Activated CD4-positive, alpha-beta memory T cell treated with anti-CD3 and anti-CD28 coated beads for 36 hours (primary cell): ENCODE data around the gene RAD51C. TPM values are rescaled to one million over a fixed set of nuclear protein-coding genes. Genes with fewer than 3 reads are reported as not detected.
A peak's percentile ranks its signal among the peaks of the same experiment; 100 is the strongest.
"Not testable (repeated sequence)": the region's sequence is repeated elsewhere in the genome, so short reads cannot be mapped to it uniquely, and the experiment has no call there.

Experiments used
- CTCF ChIA-PET: fragments of 350-600 bp; sonication (Branson Sonifier 250); formaldehyde crosslinking; loops from one replicate; lab custom pipeline; 2021; ENCODE audit warnings: antibody characterized with exemption, inconsistent platforms; lab: Charles Lee
- POLR2A ChIA-PET: fragments of 350-600 bp; sonication (Branson Sonifier 250); formaldehyde crosslinking; loops from one replicate; lab custom pipeline; 2021; ENCODE audit warnings: antibody characterized with exemption; lab: Charles Lee
- DNase-seq: peaks from one replicate; pipeline ENCODE4 v3.0.0-alpha.2; 2020
- H3K27ac Mint-ChIP-seq: one replicate; pipeline ENCODE4 v1.8.0; 2021; ENCODE audit warnings: mixed read lengths
- H3K27me3 Mint-ChIP-seq: one replicate; pipeline ENCODE4 v1.8.0; 2021; ENCODE audit warnings: mixed read lengths
- H3K36me3 Mint-ChIP-seq: one replicate; pipeline ENCODE4 v1.8.0; 2021; ENCODE audit warnings: mixed read lengths
- H3K4me1 Mint-ChIP-seq: one replicate; pipeline ENCODE4 v1.8.0; 2021; ENCODE audit warnings: low read depth, mixed read lengths
- H3K4me3 Mint-ChIP-seq: one replicate; pipeline ENCODE4 v1.8.0; 2021; ENCODE audit warnings: mild to moderate bottlenecking, mixed read lengths
- H3K9me3 Mint-ChIP-seq: one replicate; pipeline ENCODE4 v1.8.0; 2021; ENCODE audit warnings: mixed read lengths
- intact Hi-C: fragments of 100-400 bp; cut with micrococcal nuclease; formaldehyde crosslinking; loops from one replicate; pipeline ENCODE4 v1.15.1; 2023
- total RNA-seq, 2 experiments: library from RNA; stranded (reverse); gene quantifications; one replicate each; pipeline ENCODE4 v1.2.3, GENCODE V29; 2021

RAD51C gene
- total RNA-seq = 10 to 100 TPM; 64.0 to 66.0 TPM

DNA sequence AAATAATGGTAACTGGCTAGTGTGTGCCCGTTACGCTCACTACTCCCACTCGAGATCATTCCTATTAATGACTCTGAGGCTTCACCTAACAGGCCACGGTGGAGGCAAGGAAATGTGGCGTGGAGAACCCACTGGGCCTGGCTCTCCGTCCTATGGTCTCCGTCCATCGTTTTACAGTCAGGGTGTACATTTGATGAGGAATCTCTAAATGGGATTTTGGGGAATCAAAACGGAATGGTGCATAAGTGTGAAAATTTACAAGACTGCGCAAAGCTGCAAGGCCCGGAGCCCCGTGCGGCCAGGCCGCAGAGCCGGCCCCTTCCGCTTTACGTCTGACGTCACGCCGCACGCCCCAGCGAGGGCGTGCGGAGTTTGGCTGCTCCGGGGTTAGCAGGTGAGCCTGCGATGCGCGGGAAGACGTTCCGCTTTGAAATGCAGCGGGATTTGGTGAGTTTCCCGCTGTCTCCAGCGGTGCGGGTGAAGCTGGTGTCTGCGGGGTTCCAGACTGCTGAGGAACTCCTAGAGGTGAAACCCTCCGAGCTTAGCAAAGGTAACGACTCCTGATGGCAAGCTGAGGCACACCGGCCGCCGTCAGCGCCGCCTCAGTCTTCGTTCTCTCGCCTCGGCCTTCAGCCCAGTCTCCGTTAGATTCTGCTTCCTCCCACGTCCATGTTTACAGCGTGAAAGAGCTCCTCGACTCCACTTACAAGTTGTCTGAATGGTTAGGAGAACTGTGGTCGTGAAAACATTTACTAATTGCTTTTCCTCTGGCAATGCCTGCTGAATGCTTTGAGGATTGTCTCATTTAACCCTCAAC lies at the start of gene RAD51C:
Gene RAD51C, plus strand, starts transcription at position 364 of the 817 bp plus-strand sequence. Its CDS starts 42 bp downstream, at position 406.
- Mint-ChIP-seq H3K27ac (peak within 1 kb of the TSS; percentile 96), H3K9me3 (no peaks in the 10 kb centered on the region), H3K36me3 (peaks cover 15% of the 10 kb centered on the region), H3K4me1 (peaks cover 25% of the 10 kb centered on the region), H3K27me3 (no peaks in the 10 kb centered on the region), H3K4me3 (peak within 1 kb of the TSS; percentile 99)
- DNase-seq = peak; percentile 93
- ChIA-PET POLR2A (interaction anchor here (0.6 to 2.5 kb wide), 10 partner anchors 9 to 310 kb away, joined by 3 to 40 read pairs (median 4); no protein-coding TSS in a partner anchor), CTCF (interaction anchor here (0.5 to 2.0 kb wide), 5 partner anchors 10 to 312 kb away, joined by 3 to 8 read pairs (median 5); no protein-coding TSS in a partner anchor)
- intact Hi-C loops = loop anchor here (1.0 to 10.0 kb wide), 5 partner anchors 11 to 174 kb away; no protein-coding TSS in a partner anchor

GRCh38 chr17:58643147-58643546 lies 49.3 kb upstream of the RAD51C start:
- Mint-ChIP-seq H3K27ac (no peak overlapping the region), H3K4me3 (no peak overlapping the region), H3K36me3 (no peaks in the 10 kb centered on the region), H3K27me3 (no peaks in the 10 kb centered on the region), H3K9me3 (no peaks in the 10 kb centered on the region), H3K4me1 (no peaks in the 10 kb centered on the region)
- ChIA-PET POLR2A (interaction anchor here (6.5 kb wide), 1 partner anchor 12 kb away, joined by 81 read pairs; no protein-coding TSS in a partner anchor), CTCF (interaction anchor here (0.9 to 1.3 kb wide), 2 partner anchors 11 to 55 kb away, joined by 3 to 6 read pairs; no protein-coding TSS in a partner anchor)
- no peak for DNase-seq
- intact Hi-C loops = no loop called here

DNA sequence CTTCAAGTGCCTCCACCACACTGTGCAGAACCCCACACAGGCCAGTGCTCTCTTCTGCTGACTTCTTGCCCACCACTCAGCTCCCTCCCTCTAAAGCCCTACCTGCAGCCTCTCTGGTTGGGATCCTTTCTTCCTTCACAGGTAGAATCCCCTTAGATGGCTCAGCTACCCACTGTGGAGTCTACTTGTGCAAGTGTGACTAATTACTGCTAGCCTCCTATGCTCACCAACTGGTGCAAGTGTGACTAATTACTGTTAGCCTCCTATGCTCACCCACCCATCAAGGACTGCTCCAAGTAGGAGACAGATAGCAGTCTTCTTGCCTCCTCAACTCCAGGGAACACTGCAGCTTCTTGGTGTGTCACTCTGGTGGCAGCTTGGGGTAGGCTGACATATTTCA lies 44.2 kb upstream of the RAD51C start:
- DNase-seq = no peak
- H3K36me3 Mint-ChIP-seq = no peaks in the 10 kb centered on the region
- no peak overlapping the region for H3K4me3 Mint-ChIP-seq
- no peak overlapping the region for H3K27ac Mint-ChIP-seq
- no peaks in the 10 kb centered on the region for H3K4me1 Mint-ChIP-seq
- ChIA-PET POLR2A (interaction anchor here (3.0 kb wide), 1 partner anchor 17 kb away, joined by 18 read pairs; no protein-coding TSS in a partner anchor), CTCF (no interaction called here)
- no peaks in the 10 kb centered on the region for H3K27me3 Mint-ChIP-seq
- intact Hi-C loops = no loop called here
- H3K9me3 Mint-ChIP-seq = no peaks in the 10 kb centered on the region

GRCh38 chr17:58657962-58658803 lies 34.2 kb upstream of the RAD51C start:
- H3K27me3 Mint-ChIP-seq, H3K9me3 Mint-ChIP-seq, H3K36me3 Mint-ChIP-seq: not testable (repeated sequence)
- H3K4me3 Mint-ChIP-seq = peak overlapping the region; percentile 77
- CTCF ChIA-PET = interaction anchor here (1.4 to 2.7 kb wide), 3 partner anchors 27 to 139 kb away, joined by 4 to 13 read pairs (median 4); no protein-coding TSS in a partner anchor
- POLR2A ChIA-PET = interaction anchor here (0.7 to 9.1 kb wide), 7 partner anchors 9 to 341 kb away, joined by 3 to 243 read pairs (median 4); partner anchors contain the start of genes RAD51C and TEX14
- peaks cover 18% of the 10 kb centered on the region for H3K4me1 Mint-ChIP-seq
- intact Hi-C loops = loop anchor here (2.0 kb wide), 1 partner anchor 71 kb away; no protein-coding TSS in a partner anchor
- peak overlapping the region; percentile 97 for H3K27ac Mint-ChIP-seq
- peak; percentile 50 for DNase-seq

DNA sequence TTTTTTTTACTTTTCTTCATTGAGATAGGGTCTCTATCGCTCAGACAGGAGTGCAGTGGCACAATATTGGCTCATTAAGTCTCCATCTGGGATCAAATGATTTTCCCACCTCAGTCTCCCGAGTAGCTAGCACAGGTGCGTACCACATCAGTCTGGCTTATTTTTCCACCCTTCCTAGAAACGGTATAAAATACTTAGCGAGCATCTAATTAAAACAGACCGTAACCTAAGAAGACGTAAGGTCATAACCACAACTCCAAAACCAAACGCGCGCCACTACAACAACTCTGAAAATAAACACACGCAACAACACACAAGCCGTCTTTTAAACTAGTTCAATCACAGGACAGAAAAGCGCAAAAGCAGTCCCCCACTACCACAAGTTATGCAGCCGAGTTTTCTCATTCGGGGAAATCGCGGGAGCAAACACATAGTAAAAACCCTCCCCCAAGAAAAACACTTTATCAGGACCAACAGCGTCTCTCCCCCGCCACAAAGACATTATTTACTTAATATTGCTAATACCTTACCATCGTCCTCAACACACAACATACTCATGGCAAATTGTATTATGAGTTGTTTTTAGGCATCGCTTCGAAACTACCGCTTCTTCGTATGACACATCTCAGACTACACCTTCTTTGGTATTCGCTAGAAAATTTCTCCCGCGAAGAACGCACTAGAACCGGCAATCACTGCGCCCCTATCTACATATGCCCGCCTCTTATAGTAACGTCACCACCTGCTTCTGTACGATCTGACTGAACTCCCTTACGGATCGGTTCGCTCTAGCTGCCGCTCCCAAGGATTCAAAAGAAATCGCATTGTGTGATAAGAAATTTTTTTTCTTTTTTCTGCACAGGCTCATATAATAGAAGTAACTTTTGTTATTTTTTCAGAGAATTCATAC lies 33.3 kb upstream of the RAD51C start:
- POLR2A ChIA-PET = interaction anchor here (0.5 to 9.1 kb wide), 14 partner anchors 8 to 342 kb away, joined by 3 to 243 read pairs (median 3); partner anchors contain the start of genes RAD51C and TEX14

GRCh38 chr17:58659714-58660084 lies 32.7 kb upstream of the RAD51C start:
- H3K36me3 Mint-ChIP-seq, H3K9me3 Mint-ChIP-seq, H3K27me3 Mint-ChIP-seq, H3K27ac Mint-ChIP-seq: not testable (repeated sequence)
- ChIA-PET POLR2A (interaction anchor here (0.5 to 9.1 kb wide), 9 partner anchors 28 to 327 kb away, joined by 3 to 243 read pairs (median 3); partner anchors contain the start of genes RAD51C and TEX14), CTCF (interaction anchor here (2.7 kb wide), 1 partner anchor 28 kb away, joined by 13 read pairs; no protein-coding TSS in a partner anchor)
- Mint-ChIP-seq H3K4me3 (peak overlapping the region; percentile 77), H3K4me1 (peaks cover 18% of the 10 kb centered on the region)
- peak; percentile 11 for DNase-seq
- intact Hi-C loops = loop anchor here (1.0 to 2.0 kb wide), 7 partner anchors 28 to 496 kb away; partner anchors contain the start of genes PRR11, RAD51C, SKA2 and TEX14

More for the DNA sequence above, 33.3 kb upstream of the RAD51C start:
- intact Hi-C loops = loop anchor here (1.0 to 2.0 kb wide), 7 partner anchors 28 to 496 kb away; partner anchors contain the start of genes PRR11, RAD51C, SKA2 and TEX14
- CTCF ChIA-PET = interaction anchor here (1.4 to 2.7 kb wide), 3 partner anchors 28 to 140 kb away, joined by 4 to 13 read pairs (median 4); no protein-coding TSS in a partner anchor
- DNase-seq = peak; percentile 86
- peak overlapping the region; percentile 97 for H3K27ac Mint-ChIP-seq
- peak overlapping the region; percentile 77 for H3K4me3 Mint-ChIP-seq
- H3K36me3 Mint-ChIP-seq = peaks cover 6% of the 10 kb centered on the region
- peaks cover 5% of the 10 kb centered on the region for H3K27me3 Mint-ChIP-seq
- H3K4me1 Mint-ChIP-seq = peaks cover 18% of the 10 kb centered on the region
- H3K9me3 Mint-ChIP-seq = peaks cover 5% of the 10 kb centered on the region

GRCh38 chr17:58660621-58661020 lies 31.8 kb upstream of the RAD51C start:
- Mint-ChIP-seq H3K27me3 (peaks cover 5% of the 10 kb centered on the region), H3K36me3 (peaks cover 6% of the 10 kb centered on the region), H3K4me3 (peak overlapping the region; percentile 45), H3K27ac (no peak overlapping the region), H3K4me1 (peaks cover 18% of the 10 kb centered on the region), H3K9me3 (peaks cover 5% of the 10 kb centered on the region)
- ChIA-PET CTCF (no interaction called here), POLR2A (interaction anchor here (9.1 kb wide), 1 partner anchor 29 kb away, joined by 243 read pairs; no protein-coding TSS in a partner anchor)
- intact Hi-C loops = no loop called here
- no peak for DNase-seq

DNA sequence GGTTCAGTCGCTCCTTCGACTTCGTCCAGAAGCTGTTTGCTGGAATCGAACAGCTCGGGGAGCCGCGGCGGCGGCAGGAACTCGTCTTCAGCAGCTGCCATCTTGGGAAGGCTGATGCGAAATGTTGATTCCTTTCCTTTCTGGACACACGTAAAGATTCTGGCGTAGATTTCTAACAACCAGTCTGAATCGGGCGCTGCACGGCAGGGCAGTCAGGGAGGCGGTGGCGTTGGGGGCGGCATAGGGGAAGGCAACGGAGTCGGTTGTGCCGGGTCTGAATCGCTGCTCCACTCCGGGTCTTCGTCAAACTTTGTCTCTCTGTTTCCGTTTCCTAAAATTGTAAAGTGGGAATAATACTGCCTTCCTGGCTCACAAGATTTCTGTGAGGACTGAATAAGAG lies 30.9 kb upstream of the RAD51C start:
- POLR2A ChIA-PET = interaction anchor here (1.0 to 9.1 kb wide), 3 partner anchors 30 kb away, joined by 3 to 243 read pairs (median 3); no protein-coding TSS in a partner anchor
- H3K4me3 Mint-ChIP-seq = no peak overlapping the region
- intact Hi-C loops = no loop called here
- no peak overlapping the region for H3K27ac Mint-ChIP-seq
- H3K27me3 Mint-ChIP-seq = peaks cover 6% of the 10 kb centered on the region
- H3K9me3 Mint-ChIP-seq = peaks cover 5% of the 10 kb centered on the region
- peaks cover 19% of the 10 kb centered on the region for H3K4me1 Mint-ChIP-seq
- CTCF ChIA-PET = no interaction called here
- no peak for DNase-seq
- H3K36me3 Mint-ChIP-seq = peaks cover 6% of the 10 kb centered on the region

DNA sequence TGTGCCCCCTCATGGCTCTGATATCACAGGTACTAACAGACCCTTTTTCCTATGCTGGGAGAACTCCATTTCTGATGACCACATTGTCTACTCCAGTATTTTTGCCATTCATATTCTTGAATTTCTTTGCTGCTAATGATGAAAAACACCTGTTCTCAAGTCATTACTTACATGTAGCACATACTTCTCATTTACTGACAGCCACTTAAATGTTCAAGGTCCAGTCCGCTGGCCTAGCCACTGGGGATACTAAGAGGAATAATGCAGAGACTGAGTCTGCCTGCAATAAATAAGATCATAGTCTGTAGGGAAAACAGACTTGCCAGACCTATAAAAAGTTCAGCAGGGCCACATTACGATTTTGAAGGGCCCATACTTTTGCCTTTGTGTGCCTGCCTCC lies 28.1 kb upstream of the RAD51C start:
- Mint-ChIP-seq H3K4me3 (no peak overlapping the region), H3K27me3 (peaks cover 8% of the 10 kb centered on the region), H3K27ac (no peak overlapping the region), H3K9me3 (no peaks in the 10 kb centered on the region), H3K36me3 (peaks cover under 1% of the 10 kb centered on the region), H3K4me1 (peaks cover 9% of the 10 kb centered on the region)
- ChIA-PET CTCF (no interaction called here), POLR2A (interaction anchor here (1.6 kb wide), 1 partner anchor 27 kb away, joined by 3 read pairs; the partner anchor contains the start of gene TEX14)
- no peak for DNase-seq
- intact Hi-C loops = no loop called here
